ENCODE measurements around the gene SEMA3B.
"Not testable (repeated sequence)": the region's sequence is repeated elsewhere in the genome, so short reads cannot be mapped to it uniquely, and the experiment has no call there.

SEMA3B gene

GRCh38 chr3:50261505-50261904, 7.4 kb upstream of the SEMA3B start:
- FAIRE-seq = no peak
- TF ChIP-seq POLR2A (IDR thresholded peaks at IDR 0.05; ENCODE audit: low read depth, low read length) (no peak), POLR2AphosphoS5 (IDR thresholded peaks at IDR 0.05; ENCODE audit: low read depth, low read length) (no peak), TAF1 (IDR thresholded peaks at IDR 0.05; ENCODE audit: borderline replicate concordance, low read depth, low read length) (no peak)

DNA sequence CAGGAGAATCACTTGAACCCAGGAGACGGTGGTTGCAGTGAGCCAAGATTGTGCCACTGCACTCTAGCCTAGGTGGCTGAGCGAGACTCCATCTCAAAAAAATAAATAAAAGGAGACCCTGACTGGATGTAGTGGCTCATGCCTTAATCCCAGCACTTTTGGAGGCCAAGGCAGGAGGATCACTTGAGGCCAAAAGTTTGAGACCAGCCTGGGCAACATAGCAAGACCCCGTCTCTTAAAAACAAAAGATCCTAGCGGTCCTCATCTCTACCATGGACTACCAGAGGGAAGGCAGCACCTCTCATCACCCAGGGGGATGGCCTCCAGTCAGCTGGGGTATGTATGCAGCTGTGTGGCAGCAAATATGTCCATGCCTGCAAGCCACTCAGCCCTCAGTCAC, 6.7 kb upstream of the SEMA3B start:
- DNase-seq (ENCODE audit: insufficient read length); FAIRE-seq: not testable (repeated sequence)

More at GRCh38 chr3:50261505-50261904, 7.4 kb upstream of the SEMA3B start:
- DNase-seq (ENCODE audit: insufficient read length) = no peak

DNA sequence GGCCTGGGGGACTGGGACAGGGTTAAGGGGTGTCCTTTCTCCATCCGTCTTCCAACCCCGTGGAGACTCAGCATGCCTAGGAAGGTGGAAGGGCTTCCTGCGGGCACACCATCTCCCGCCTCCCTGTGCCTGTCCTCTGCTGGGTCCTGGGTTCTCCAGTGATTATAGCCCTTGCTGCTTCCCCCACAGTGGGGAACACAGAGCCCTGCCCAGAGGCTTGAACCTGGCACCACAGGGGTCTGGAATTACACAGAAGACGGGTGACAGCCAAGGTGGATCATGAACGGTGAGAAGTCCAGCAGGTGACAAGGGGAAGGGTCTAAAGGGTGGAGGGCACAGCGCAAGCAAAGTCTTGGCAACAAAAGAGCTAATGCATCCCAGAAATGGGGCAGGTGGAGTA, 6.2 kb upstream of the SEMA3B start:
- FAIRE-seq (no peak), DNase-seq (ENCODE audit: insufficient read length) (no peak)
- TF ChIP-seq TAF1 (IDR thresholded peaks at IDR 0.05; ENCODE audit: borderline replicate concordance, low read depth, low read length) = no peak
- TF ChIP-seq POLR2A (IDR thresholded peaks at IDR 0.05; ENCODE audit: low read depth, low read length) = no peak
- no peak for TF ChIP-seq POLR2AphosphoS5 (IDR thresholded peaks at IDR 0.05; ENCODE audit: low read depth, low read length)

DNA sequence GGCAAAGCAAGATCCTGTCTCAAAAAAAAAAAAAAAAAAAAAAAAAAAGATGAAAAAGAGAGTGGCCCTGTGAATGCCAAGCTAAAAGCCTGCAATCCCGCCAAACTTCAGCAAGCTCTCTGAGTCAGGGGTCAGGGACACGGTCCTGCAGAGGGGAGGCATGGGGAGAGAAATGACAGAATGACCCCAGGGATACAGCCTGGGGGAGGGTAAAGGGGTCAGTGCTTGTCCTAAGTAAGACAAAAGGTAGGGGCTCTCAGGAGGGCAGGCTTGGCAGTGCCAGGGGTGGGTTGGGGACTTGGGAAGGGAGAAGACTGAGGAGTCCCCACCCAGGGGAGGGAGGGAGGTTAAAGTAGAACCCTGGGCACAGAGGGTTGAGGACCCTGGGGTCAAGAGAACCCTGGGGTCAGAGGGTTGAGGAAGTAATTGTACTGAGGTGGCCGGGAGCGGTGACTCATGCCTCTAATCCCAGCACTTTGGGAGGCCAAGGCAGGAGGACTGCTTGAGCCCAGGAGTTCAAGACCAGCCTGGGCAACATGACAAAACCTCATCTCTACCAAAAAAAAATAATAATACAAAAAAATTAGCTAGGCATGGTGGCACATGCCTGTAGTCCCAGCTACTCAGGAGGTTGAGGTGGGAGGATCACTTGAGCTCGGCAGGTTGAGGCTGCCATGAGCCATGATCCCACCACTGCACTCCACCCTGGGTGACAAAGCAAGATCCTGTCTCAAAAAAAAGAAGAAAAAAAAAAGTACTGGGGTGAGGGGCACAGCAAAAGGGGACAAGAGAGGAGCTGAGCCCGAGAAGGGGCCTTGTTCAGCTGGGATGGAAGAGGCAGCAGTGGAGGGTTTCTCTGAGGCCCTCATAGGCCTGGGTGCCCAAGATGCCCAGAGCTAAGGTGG, 5.2 kb upstream of the SEMA3B start:
- no peak for TF ChIP-seq POLR2A (IDR thresholded peaks at IDR 0.05; ENCODE audit: low read depth, low read length)
- no peak for TF ChIP-seq TAF1 (IDR thresholded peaks at IDR 0.05; ENCODE audit: borderline replicate concordance, low read depth, low read length)
- no peak for TF ChIP-seq POLR2AphosphoS5 (IDR thresholded peaks at IDR 0.05; ENCODE audit: low read depth, low read length)
- DNase-seq (ENCODE audit: insufficient read length) (no peak), FAIRE-seq (no peak)

- TF ChIP-seq TAF1 (IDR thresholded peaks at IDR 0.05; ENCODE audit: borderline replicate concordance, low read depth, low read length) (no peak), POLR2A (IDR thresholded peaks at IDR 0.05; ENCODE audit: low read depth, low read length) (no peak), POLR2AphosphoS5 (IDR thresholded peaks at IDR 0.05; ENCODE audit: low read depth, low read length) (no peak)
- DNase-seq (ENCODE audit: insufficient read length) (no peak), FAIRE-seq (no peak)
Measured at GRCh38 chr3:50264383-50264963, 4.5 kb upstream of the SEMA3B start.

DNA sequence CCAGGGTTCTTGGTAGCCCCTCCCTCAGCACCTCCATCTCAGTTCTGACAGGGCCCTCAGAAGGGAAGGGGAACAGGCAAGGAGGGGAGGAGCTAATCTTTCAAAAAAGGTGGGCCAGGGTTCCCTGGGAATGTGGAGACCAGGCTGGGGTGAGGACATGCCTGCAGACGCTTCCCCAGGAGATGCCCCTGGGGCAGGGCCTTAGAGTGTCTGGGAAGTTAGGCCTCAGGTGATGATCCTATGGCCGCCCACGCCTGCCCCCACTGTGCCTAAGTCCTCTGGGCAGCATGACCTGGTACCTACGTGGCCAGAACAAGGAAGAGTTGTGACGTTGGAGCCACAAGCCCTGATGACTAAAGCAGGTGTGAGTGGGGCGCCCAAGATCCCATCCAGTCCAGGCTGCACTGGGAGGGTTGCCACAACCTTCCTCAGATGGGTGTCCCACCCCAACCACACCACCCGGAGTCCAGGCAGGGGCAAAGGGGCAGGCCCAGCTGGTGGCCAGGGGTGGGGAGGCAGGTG, 3.9 kb upstream of the SEMA3B start:
- DNase-seq (ENCODE audit: insufficient read length) (no peak), FAIRE-seq (no peak)
- no peak for TF ChIP-seq TAF1 (IDR thresholded peaks at IDR 0.05; ENCODE audit: borderline replicate concordance, low read depth, low read length)

GRCh38 chr3:50265571-50265970, 3.4 kb upstream of the SEMA3B start:
- FAIRE-seq = no peak
- DNase-seq (ENCODE audit: insufficient read length) = no peak
- TF ChIP-seq POLR2A (IDR thresholded peaks at IDR 0.05; ENCODE audit: low read depth, low read length) = no peak
- no peak for TF ChIP-seq POLR2AphosphoS5 (IDR thresholded peaks at IDR 0.05; ENCODE audit: low read depth, low read length)

DNA sequence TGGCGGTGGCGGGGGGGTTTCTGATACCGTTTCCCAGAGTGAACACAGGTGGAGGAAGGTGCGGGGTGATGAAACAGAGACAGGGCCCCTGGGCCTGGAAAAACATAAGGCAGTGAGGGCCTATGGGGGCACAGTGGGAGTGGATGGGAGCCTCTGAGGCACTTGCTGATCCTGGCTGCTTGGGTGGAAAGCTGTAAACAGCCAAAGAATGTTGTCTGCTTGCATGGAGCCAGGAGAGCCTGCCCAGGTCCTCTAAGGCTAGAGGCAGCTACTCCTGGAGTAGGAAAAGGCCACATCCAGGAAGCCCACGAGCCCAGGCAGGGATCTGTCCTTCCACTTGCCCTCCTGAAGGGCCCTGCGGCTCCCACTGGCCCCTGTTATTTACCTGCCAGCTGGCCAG, 2.9 kb upstream of the SEMA3B start:
- no peak for DNase-seq (ENCODE audit: insufficient read length)
- no peak for FAIRE-seq
- TF ChIP-seq POLR2A (IDR thresholded peaks at IDR 0.05; ENCODE audit: low read depth, low read length) = no peak
- no peak for TF ChIP-seq POLR2AphosphoS5 (IDR thresholded peaks at IDR 0.05; ENCODE audit: low read depth, low read length)
- no peak for TF ChIP-seq TAF1 (IDR thresholded peaks at IDR 0.05; ENCODE audit: borderline replicate concordance, low read depth, low read length)

GRCh38 chr3:50266836-50267235, 2.1 kb upstream of the SEMA3B start:
- TF ChIP-seq POLR2A (IDR thresholded peaks at IDR 0.05; ENCODE audit: low read depth, low read length) (no peak), POLR2AphosphoS5 (IDR thresholded peaks at IDR 0.05; ENCODE audit: low read depth, low read length) (no peak), TAF1 (IDR thresholded peaks at IDR 0.05; ENCODE audit: borderline replicate concordance, low read depth, low read length) (no peak)
- no peak for FAIRE-seq
- no peak for DNase-seq (ENCODE audit: insufficient read length)

DNA sequence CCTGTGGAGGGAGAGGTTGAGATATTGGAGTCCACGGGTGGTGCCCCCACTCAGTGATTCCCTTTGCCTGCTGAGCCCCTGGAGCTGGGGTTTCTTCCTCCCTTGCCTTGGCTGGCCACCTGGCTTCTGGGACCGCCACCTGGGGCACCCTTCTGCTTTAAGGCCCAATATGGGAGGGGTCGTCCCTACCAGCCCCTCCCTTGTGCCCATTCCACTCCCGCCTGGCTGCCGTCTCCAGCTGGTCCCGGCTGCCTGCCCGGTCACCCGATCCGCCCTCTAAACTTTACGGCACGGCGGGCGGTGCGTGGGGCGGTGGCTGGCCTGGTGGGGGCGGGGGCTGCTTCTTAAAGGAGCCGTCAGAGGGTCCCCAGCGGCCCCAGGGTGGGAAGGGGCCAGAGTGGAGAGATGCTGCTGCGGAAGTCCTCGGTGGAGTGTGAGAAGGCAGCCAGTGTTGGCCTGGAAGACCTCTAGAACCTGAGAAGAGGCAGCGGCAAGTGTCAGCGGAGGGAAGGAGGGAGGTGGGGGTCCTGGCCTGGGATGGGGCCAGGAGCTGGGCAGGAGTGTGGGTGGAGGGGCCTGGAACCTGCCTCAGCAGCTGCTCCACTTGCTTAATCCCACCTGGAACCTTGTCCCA, 1.6 kb upstream of the SEMA3B start:
- no peak for TF ChIP-seq POLR2AphosphoS5 (IDR thresholded peaks at IDR 0.05; ENCODE audit: low read depth, low read length)
- no peak for TF ChIP-seq POLR2A (IDR thresholded peaks at IDR 0.05; ENCODE audit: low read depth, low read length)
- TF ChIP-seq TAF1 (IDR thresholded peaks at IDR 0.05; ENCODE audit: borderline replicate concordance, low read depth, low read length) = no peak
- DNase-seq (ENCODE audit: insufficient read length) (no peak), FAIRE-seq (no peak)

- DNase-seq (ENCODE audit: insufficient read length) (no peak), FAIRE-seq (no peak)
- no peak for TF ChIP-seq POLR2AphosphoS5 (IDR thresholded peaks at IDR 0.05; ENCODE audit: low read depth, low read length)
- no peak for TF ChIP-seq POLR2A (IDR thresholded peaks at IDR 0.05; ENCODE audit: low read depth, low read length)
- TF ChIP-seq TAF1 (IDR thresholded peaks at IDR 0.05; ENCODE audit: borderline replicate concordance, low read depth, low read length) = no peak
Measured at GRCh38 chr3:50268276-50268675, 671 bp upstream of the SEMA3B start.

GRCh38 chr3:50269460-50269859, 513 bp downstream of the SEMA3B start:
- DNase-seq (ENCODE audit: insufficient read length) = no peak

More at GRCh38 chr3:50269460-50269859, 513 bp downstream of the SEMA3B start:
- no peak for FAIRE-seq
- TF ChIP-seq POLR2AphosphoS5 (IDR thresholded peaks at IDR 0.05; ENCODE audit: low read depth, low read length) = no peak
- TF ChIP-seq TAF1 (IDR thresholded peaks at IDR 0.05; ENCODE audit: borderline replicate concordance, low read depth, low read length) = no peak
- TF ChIP-seq POLR2A (IDR thresholded peaks at IDR 0.05; ENCODE audit: low read depth, low read length) = no peak

All from GM12892 (cell line).